ENCODE results near the gene DLST.

DLST gene

GRCh38 chr14:74952697-74953484, 71.2 kb downstream of the DLST start:
- DNase-seq (ENCODE audit: extremely low spot score), result no peak
- TF ChIP-seq CTCF (IDR thresholded peaks at IDR 0.05; ENCODE audit: control extremely low read depth, extremely low read depth, low read depth, missing control alignments), result no peak
- ChIA-PET CTCF (interaction anchor here (1.1 to 2.9 kb wide), 6 partner anchors 7 to 48 kb away, joined by 3 to 18 read pairs (median 4); partner anchors contain the start of gene RPS6KL1), POLR2A (interaction anchor here (0.6 kb wide), 1 partner anchor 347 kb away, joined by 3 read pairs; no protein-coding TSS in a partner anchor)

Measured in GM10248 (cell line).